ENCODE measurements around the gene PPP1CC.

PPP1CC gene

GRCh38 chr12:110765111-110765510 lies 22.4 kb upstream of the PPP1CC start:
- peaks cover 4% of the 10 kb centered on the region for H3K27me3 ChIP-seq

GRCh38 chr12:110763583-110763982 lies 20.9 kb upstream of the PPP1CC start:
- no peak overlapping the region for H3K4me3 ChIP-seq (ENCODE audit: low read depth in 1 of 2, low read length in 1 of 2)
- H3K4me1 ChIP-seq (ENCODE audit: control insufficient read depth in 1 of 2, insufficient read depth in 1 of 2, low read depth in 1 of 2, low read length in 1 of 2) = no peaks in the 10 kb centered on the region
- H3K27me3 ChIP-seq = peaks cover 4% of the 10 kb centered on the region
- H3K9me3 ChIP-seq = no peaks in the 10 kb centered on the region
- no peak for TF ChIP-seq CTCF (IDR thresholded peaks at IDR 0.05)
- no peaks in the 10 kb centered on the region for H3K36me3 ChIP-seq
- no peak overlapping the region for H3K27ac ChIP-seq

More at GRCh38 chr12:110765111-110765510, 22.4 kb upstream of the PPP1CC start:
- no peaks in the 10 kb centered on the region for H3K4me1 ChIP-seq (ENCODE audit: control insufficient read depth in 1 of 2, insufficient read depth in 1 of 2, low read depth in 1 of 2, low read length in 1 of 2)
- H3K9me3 ChIP-seq = no peaks in the 10 kb centered on the region
- no peak overlapping the region for H3K27ac ChIP-seq
- H3K4me3 ChIP-seq (ENCODE audit: low read depth in 1 of 2, low read length in 1 of 2) = no peak overlapping the region
- H3K36me3 ChIP-seq = no peaks in the 10 kb centered on the region
- TF ChIP-seq CTCF (IDR thresholded peaks at IDR 0.05) = no peak

GRCh38 chr12:110762891-110763290 lies 20.2 kb upstream of the PPP1CC start:
- TF ChIP-seq CTCF (IDR thresholded peaks at IDR 0.05) = no peak

GRCh38 chr12:110760204-110760609 lies 17.5 kb upstream of the PPP1CC start:
- Histone ChIP-seq H3K9me3 (no peaks in the 10 kb centered on the region), H3K36me3 (no peaks in the 10 kb centered on the region), H3K27me3 (peaks cover 4% of the 10 kb centered on the region), H3K4me1 (ENCODE audit: control insufficient read depth in 1 of 2, insufficient read depth in 1 of 2, low read depth in 1 of 2, low read length in 1 of 2) (no peaks in the 10 kb centered on the region), H3K27ac (no peak overlapping the region), H3K4me3 (ENCODE audit: low read depth in 1 of 2, low read length in 1 of 2) (no peak overlapping the region)
- no peak for TF ChIP-seq CTCF (IDR thresholded peaks at IDR 0.05)

More at GRCh38 chr12:110762891-110763290, 20.2 kb upstream of the PPP1CC start:
- Histone ChIP-seq H3K9me3 (no peaks in the 10 kb centered on the region), H3K4me1 (ENCODE audit: control insufficient read depth in 1 of 2, insufficient read depth in 1 of 2, low read depth in 1 of 2, low read length in 1 of 2) (no peaks in the 10 kb centered on the region), H3K27me3 (peaks cover 4% of the 10 kb centered on the region), H3K36me3 (no peaks in the 10 kb centered on the region), H3K4me3 (ENCODE audit: low read depth in 1 of 2, low read length in 1 of 2) (no peak overlapping the region), H3K27ac (no peak overlapping the region)

- Histone ChIP-seq H3K27ac (no peak overlapping the region), H3K27me3 (no peaks in the 10 kb centered on the region), H3K4me1 (ENCODE audit: control insufficient read depth in 1 of 2, insufficient read depth in 1 of 2, low read depth in 1 of 2, low read length in 1 of 2) (no peaks in the 10 kb centered on the region), H3K36me3 (no peaks in the 10 kb centered on the region), H3K4me3 (ENCODE audit: low read depth in 1 of 2, low read length in 1 of 2) (no peak overlapping the region), H3K9me3 (no peaks in the 10 kb centered on the region)
- TF ChIP-seq CTCF (IDR thresholded peaks at IDR 0.05) = no peak
Observed at GRCh38 chr12:110758922-110759321, 16.2 kb upstream of the PPP1CC start.

GRCh38 chr12:110756611-110757010 lies 13.9 kb upstream of the PPP1CC start:
- H3K27ac ChIP-seq = no peak overlapping the region
- H3K4me1 ChIP-seq (ENCODE audit: control insufficient read depth in 1 of 2, insufficient read depth in 1 of 2, low read depth in 1 of 2, low read length in 1 of 2) = no peaks in the 10 kb centered on the region
- H3K4me3 ChIP-seq (ENCODE audit: low read depth in 1 of 2, low read length in 1 of 2) = no peak overlapping the region
- no peaks in the 10 kb centered on the region for H3K27me3 ChIP-seq
- no peak for TF ChIP-seq CTCF (IDR thresholded peaks at IDR 0.05)
- H3K36me3 ChIP-seq = no peaks in the 10 kb centered on the region
- no peaks in the 10 kb centered on the region for H3K9me3 ChIP-seq
